VCaP (cell line): Measurements from ENCODE around the gene RIPK4.

ENCODE experiments used
- H3K27ac ChIP-seq: fragments of 450-650 bp; 2 replicates; pipeline ENCODE4 v1.5.1; 2017
- TF ChIP-seq, protein P1 (sequence below): fragments of 450-650 bp; conservative IDR thresholded peaks from 2 replicates; pipeline ENCODE4 v1.5.1; 2017; ENCODE audit warnings: mild to moderate bottlenecking, moderate library complexity

RIPK4 gene

DNA sequence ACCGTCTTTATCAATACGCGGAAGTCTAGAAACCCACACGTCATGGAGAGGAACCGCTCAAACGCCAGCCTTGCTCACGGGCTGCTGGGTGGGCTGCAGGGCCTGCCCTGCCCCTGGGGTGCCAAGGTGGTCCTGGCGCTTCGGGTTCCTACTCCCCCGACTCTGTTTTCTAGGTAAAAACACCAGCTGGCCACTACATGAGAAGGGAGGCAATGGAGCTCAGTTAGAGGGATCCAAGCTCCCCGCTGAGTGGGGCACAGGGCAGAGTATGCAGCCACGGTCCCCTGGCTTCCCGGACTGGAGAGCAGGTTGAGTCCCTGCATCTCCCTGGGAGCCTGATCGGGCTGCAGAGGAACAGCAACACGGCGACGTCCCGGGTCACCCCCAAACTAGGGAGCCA, 41.2 kb upstream of the RIPK4 start:
- TF ChIP-seq, protein P1, sequence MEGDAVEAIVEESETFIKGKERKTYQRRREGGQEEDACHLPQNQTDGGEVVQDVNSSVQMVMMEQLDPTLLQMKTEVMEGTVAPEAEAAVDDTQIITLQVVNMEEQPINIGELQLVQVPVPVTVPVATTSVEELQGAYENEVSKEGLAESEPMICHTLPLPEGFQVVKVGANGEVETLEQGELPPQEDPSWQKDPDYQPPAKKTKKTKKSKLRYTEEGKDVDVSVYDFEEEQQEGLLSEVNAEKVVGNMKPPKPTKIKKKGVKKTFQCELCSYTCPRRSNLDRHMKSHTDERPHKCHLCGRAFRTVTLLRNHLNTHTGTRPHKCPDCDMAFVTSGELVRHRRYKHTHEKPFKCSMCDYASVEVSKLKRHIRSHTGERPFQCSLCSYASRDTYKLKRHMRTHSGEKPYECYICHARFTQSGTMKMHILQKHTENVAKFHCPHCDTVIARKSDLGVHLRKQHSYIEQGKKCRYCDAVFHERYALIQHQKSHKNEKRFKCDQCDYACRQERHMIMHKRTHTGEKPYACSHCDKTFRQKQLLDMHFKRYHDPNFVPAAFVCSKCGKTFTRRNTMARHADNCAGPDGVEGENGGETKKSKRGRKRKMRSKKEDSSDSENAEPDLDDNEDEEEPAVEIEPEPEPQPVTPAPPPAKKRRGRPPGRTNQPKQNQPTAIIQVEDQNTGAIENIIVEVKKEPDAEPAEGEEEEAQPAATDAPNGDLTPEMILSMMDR, result no peak

DNA sequence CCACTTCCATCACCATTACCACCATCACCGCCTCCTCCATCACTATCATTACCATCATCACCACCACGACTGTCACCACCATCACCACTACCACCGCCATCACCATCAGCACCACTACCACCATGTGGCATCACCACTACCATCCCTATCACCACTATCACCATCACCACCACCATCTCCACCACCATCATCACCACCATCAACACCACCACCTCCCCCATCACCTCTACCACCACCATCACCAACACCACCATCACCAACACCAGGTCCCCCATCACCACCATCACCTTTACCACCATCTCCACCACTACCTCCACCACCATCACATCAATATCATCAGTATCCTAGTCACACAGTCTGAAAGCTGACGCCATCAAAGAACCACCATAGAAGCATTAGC, 39.9 kb upstream of the RIPK4 start:
- H3K27ac ChIP-seq, result no peak overlapping the region
- TF ChIP-seq, protein P1, result no peak

More for the DNA sequence above, 41.2 kb upstream of the RIPK4 start:
- H3K27ac ChIP-seq, result no peak overlapping the region

DNA sequence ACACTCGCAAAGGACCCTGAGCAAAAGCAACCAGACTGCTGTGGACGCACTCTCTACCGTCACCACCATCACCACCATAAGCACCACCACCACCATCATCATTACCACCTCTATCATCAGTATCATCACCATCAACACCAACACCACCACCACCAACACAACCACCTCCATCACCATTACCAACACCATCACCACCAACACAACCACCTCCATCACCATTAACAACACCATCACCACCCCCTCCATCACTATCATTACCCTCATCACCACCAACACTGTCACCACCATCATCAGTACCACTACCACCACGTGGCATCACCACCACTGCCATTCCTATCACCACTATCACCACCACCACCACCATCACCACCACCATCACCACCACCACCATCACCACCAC, 38.8 kb upstream of the RIPK4 start:
- TF ChIP-seq, protein P1, result no peak
- no peak overlapping the region for H3K27ac ChIP-seq

DNA sequence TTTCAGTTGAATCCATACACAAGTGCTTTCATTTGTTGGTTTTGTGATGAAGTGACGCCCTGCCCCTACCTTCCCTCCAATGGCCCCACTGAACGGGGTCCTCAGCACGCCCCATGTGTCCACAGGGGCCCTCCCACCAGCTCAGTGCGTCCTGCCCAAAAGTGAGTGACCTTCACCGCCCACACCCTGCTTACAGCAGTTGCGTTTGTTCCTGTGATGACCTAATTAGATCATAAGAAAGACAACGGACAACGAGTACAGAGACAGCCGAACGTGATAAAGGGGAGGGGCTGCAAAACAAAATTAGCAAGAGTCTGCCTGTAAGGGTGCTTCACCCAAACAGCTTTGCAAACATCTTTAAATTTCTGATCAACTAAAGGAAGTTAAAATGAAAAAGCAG, 38.2 kb upstream of the RIPK4 start:
- no peak overlapping the region for H3K27ac ChIP-seq
- TF ChIP-seq, protein P1, result no peak

DNA sequence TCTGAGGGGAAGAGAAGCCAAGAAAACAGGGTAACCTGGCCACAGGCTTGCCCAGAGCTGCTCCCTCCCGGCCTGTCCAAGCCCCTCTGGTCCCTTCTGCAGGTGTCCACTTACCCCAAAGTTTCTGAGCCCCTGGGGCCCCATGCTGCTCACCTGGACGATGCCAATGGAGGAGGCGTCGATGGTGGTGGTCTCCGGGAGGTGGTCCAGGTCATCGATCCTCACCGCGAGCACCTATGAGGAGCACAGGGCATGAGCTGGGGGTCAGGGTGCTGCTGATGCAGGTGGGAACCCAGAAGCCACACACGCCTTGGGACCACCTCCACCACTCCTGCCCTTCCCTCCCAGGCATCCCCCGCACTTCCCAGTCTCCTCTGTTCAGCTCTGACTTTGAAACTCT, 37.5 kb upstream of the RIPK4 start:
- peak overlapping the region; percentile 82 for H3K27ac ChIP-seq
- TF ChIP-seq, protein P1, result no peak

DNA sequence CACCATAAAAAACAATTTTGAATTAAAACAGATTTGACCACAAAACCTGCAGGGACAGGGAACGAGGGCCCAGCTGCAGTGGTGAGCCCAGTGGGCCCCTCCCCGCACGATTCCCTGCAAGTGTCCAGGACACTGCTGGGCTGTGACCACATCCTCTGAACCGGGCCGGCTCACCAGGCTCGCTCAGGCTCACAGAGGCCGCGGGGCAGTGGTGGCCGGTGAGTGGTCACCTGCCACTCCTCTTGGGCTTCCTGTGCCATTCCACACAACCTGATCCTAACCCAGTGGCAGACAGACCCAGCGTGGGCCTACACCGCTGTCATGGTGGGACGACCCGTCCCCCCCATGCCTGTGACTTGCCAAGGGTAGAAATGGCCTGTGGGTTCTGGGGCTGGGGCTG, 36.5 kb upstream of the RIPK4 start:
- peak overlapping the region; percentile 82 for H3K27ac ChIP-seq
- TF ChIP-seq, protein P1, result no peak

DNA sequence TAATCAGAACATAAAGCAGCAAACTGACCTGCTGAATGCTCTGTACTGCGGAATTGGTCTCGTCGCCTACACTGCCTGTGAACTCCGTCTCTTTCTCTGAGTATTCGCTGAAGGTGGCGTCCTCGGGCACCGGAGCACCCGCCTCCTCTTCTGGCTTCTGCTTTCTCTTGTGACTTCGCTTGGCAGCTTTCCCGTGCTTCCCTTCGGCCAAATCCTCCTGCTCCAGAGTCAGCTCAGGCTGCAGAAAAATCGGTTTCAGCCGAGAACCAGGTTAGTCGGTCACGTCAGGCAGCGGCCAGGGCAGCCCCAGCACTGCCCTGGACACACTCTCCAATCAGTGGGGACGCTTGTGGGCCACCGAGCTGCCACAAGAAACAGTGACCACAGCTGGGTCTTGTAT, 35.8 kb upstream of the RIPK4 start:
- TF ChIP-seq, protein P1, result no peak; the same call in 1 of the 2 replicates
- H3K27ac ChIP-seq, result peak overlapping the region; percentile 82

DNA sequence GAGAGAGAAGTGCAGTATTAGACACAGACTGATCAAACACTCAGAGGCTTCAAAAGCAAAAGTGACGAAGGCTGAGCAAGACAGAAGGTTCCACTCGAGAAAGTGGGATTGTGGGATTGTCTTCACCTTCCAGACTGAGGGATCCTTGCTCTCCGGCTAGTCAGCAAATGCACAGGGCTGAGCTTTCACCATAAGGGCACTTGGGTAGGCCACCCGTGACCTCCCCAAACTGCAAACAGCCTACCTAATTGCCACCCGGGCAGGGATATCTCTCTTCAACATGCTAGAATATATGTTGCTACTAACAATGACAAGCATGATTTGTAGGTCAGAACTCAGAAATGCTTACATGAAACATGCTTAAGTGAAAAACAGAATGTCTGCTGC, 35.3 kb upstream of the RIPK4 start:
- TF ChIP-seq, protein P1, result no peak
- H3K27ac ChIP-seq, result peak overlapping the region; percentile 82
